NOMO-1 treated with dmso at 0.1 percent for 144 hours (cell line): ENCODE results near the gene PRKG2.
A peak's percentile ranks its signal among the peaks of the same experiment; 100 is the strongest.

Experiments used
- DNase-seq: peaks from one replicate; lab custom pipeline; 2025; ENCODE audit not compliant: unreplicated experiment; lab: John Stamatoyannopoulos, UW

The PRKG2 gene

GRCh38 chr4:81217779-81218178 lies 2.8 kb upstream of the PRKG2 start:
- no peak for DNase-seq

- no peak for DNase-seq
Measured at GRCh38 chr4:81215931-81216330, 909 bp upstream of the PRKG2 start.

- DNase-seq: no peak
Measured at GRCh38 chr4:81214144-81214880, 710 bp downstream of the PRKG2 start.

- no peak for DNase-seq
Measured at GRCh38 chr4:81213671-81214070, 1.4 kb downstream of the PRKG2 start.

- no peak for DNase-seq
Measured at GRCh38 chr4:81211956-81212355, 3.1 kb downstream of the PRKG2 start.

- peak; percentile 74 for DNase-seq
Measured at GRCh38 chr4:81207828-81208227, 7.2 kb downstream of the PRKG2 start.

GRCh38 chr4:81205302-81205701 lies 9.7 kb downstream of the PRKG2 start:
- no peak for DNase-seq

- no peak for DNase-seq
Measured at GRCh38 chr4:81204571-81204970, 10.5 kb downstream of the PRKG2 start.

- no peak for DNase-seq
Measured at GRCh38 chr4:81199831-81200230, 15.2 kb downstream of the PRKG2 start.

GRCh38 chr4:81198609-81199008 lies 16.4 kb downstream of the PRKG2 start:
- DNase-seq: no peak

- DNase-seq: no peak
Measured at GRCh38 chr4:81197864-81198524, 17.0 kb downstream of the PRKG2 start.

GRCh38 chr4:81196126-81196650 lies 18.8 kb downstream of the PRKG2 start:
- no peak for DNase-seq

GRCh38 chr4:81195475-81195874 lies 19.5 kb downstream of the PRKG2 start:
- no peak for DNase-seq

- DNase-seq: no peak
Measured at GRCh38 chr4:81194286-81194685, 20.7 kb downstream of the PRKG2 start.

GRCh38 chr4:81180916-81181315 lies 34.1 kb downstream of the PRKG2 start:
- no peak for DNase-seq

- DNase-seq: no peak
Measured at GRCh38 chr4:81179326-81179725, 35.7 kb downstream of the PRKG2 start.

GRCh38 chr4:81173213-81173612 lies 41.8 kb downstream of the PRKG2 start:
- DNase-seq: peak; percentile 11

GRCh38 chr4:81166458-81167160 lies 48.4 kb downstream of the PRKG2 start:
- no peak for DNase-seq

GRCh38 chr4:81165861-81166430 lies 49.1 kb downstream of the PRKG2 start:
- no peak for DNase-seq

- no peak for DNase-seq
Measured at GRCh38 chr4:81164623-81165416, 50.2 kb downstream of the PRKG2 start.

- no peak for DNase-seq
Measured at GRCh38 chr4:81164126-81164525, 50.9 kb downstream of the PRKG2 start.
